GM19025 (cell line): Measurements from ENCODE around the gene ABCA8.
"Not testable (repeated sequence)": the region's sequence is repeated elsewhere in the genome, so short reads cannot be mapped to it uniquely, and the experiment has no call there.

Source experiments
- ATAC-seq: cut with Tn5 transposase; IDR thresholded peaks from one replicate; pipeline ENCODE4 v1.9.1; 2021; ENCODE audit warnings: mild to moderate bottlenecking, low read depth, moderate library complexity; ENCODE audit not compliant: unreplicated experiment

ABCA8 gene

DNA sequence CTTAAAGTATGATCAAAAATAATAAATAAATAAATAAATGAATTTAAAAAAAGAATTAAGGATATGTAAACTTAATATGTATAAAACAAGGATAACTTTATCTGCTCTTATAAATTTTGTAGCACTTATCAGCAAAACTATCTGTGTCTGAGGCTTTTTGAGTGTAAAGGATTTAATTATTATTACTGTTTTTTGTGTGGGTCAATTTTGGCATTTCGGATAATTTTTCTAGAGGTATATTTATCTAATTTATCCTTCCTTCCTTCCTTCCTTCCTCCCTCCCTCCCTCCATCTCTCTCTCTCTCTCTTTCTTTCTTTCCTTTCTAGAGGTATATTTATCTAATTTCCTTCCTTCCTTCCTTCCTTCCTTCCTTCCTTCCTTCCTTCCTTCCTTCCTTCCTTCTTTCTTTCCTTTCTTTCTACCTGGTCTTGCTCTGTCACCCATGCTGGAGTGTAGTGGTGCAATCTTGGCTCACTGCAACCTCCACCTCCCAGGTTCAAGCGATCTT, 120.8 kb downstream of the ABCA8 start:
- no peak for ATAC-seq

GRCh38 chr17:68832109-68832802, 122.9 kb downstream of the ABCA8 start:
- no peak for ATAC-seq

- ATAC-seq: no peak
Measured at GRCh38 chr17:68831170-68831569, 124.0 kb downstream of the ABCA8 start.

- no peak for ATAC-seq
Measured at GRCh38 chr17:68830313-68830712, 124.9 kb downstream of the ABCA8 start.

DNA sequence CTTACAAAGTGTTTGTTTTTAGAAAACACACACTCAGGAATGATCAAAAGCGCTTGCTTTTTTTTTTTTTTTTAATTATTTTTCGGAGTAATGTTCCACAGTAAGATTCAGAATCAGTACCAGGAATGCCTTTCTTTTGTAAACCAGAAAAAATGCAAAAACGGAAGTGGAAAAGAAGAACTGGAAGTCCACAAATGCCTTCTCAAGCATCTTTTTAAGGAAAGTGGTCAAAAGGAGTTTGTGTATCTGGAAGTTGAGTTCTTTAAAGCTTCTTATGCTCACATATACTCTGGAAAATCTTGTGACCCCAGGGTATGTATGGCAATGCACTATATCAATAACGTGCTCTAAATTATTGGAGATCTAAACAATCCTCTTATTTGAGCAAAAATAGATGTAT, 126.0 kb downstream of the ABCA8 start:
- ATAC-seq: no peak

DNA sequence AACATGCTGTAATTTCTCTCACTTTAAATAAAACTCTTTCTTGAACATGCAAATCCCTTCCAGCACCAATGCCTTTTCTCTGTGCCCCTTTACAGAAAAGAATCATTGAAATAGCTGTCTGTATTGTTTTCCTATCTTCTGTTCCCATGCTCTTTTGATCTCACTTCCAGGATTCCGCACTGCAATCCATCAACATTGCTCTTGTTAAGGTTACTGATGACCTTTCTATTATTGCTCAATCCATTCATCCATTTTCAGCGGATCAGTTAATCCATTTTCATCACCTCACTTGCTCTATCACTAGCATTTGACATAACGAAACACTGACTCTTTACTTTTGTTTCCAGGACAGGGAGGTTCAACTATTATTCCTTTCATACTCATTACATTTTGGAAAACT, 130.5 kb downstream of the ABCA8 start:
- no peak for ATAC-seq

DNA sequence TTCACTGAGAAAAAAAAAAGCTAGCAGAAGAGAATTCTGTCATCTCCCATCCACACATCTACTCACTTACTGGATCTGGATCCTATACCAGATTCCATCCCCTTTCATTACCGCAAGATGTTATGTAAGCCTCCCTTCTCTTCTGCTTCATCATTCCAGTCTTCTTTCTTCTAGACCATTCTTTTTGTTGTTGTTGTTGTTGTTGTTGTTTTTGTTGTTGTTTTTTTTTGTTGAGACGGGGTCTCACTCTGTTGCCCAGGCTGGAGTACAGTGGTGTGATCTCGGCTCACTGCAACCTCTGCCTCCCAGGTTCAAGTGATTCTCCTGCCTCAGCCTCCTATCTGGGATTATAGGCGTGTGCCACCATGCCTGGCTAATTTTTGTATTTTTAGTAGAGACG, 131.0 kb downstream of the ABCA8 start:
- ATAC-seq: not testable (repeated sequence)

DNA sequence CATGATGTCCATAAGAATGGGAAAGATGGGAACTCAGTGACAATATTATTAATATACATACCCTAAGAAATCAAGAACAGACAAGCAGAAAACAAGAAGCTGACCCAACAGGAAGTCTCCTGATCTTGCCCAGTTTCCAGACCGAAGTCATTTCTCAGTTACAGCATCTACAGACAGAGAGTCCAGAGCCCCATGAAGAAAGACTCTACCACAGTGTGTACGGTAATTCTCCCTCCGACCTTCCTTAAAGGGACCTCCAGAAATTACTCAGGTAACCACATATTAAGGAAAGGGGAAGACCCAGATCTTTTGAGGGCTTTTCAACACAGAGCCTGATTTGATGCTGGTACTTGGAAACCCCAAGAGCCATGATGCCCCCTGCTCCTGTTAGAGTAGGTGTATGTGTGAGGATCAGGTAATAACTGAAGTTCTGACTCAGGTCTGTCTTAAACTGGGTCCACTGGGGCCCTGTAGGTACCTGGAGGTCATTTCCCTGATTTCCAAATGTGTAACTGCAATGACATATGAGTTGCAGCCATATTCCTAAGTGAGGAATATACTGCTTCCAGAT, 132.4 kb downstream of the ABCA8 start:
- ATAC-seq: no peak

DNA sequence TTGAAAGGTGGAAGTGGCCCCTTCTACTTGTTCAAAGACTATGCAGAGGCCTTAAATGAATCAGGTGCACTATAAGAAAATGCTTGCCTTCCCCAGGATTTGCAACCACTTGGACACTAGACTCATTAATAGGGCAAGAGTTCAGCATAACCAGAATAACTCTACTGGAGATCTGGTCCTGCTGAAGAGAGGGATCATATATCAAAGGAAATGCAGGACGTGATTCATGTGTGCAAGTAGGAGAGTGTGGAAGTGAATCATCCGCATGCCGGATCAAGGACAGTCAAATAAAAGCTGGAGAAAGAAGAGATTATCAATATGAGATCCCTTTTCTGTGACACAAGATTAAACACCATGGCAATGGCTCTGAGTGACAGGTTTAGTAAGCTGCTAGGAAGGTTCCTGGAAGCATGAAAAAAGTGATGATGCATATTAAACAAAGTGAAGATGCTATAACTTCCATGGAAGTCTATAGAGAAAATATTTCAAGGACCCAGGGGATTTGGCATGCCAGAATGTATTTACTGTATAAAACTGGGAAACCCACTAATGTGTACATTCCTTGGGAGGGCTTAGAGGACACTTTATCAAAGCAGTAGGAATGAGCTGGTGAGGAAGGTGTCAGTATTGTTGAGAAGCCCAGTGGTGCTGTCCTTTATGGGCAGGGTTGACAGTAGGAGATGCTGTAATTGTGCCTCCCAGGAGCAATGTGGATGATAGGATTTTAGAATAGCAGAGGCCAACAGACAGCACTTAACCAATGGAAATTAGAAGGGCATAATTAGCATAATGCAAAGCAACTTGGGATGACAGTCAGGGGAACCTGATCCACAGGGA, 133.1 kb downstream of the ABCA8 start:
- no peak for ATAC-seq

DNA sequence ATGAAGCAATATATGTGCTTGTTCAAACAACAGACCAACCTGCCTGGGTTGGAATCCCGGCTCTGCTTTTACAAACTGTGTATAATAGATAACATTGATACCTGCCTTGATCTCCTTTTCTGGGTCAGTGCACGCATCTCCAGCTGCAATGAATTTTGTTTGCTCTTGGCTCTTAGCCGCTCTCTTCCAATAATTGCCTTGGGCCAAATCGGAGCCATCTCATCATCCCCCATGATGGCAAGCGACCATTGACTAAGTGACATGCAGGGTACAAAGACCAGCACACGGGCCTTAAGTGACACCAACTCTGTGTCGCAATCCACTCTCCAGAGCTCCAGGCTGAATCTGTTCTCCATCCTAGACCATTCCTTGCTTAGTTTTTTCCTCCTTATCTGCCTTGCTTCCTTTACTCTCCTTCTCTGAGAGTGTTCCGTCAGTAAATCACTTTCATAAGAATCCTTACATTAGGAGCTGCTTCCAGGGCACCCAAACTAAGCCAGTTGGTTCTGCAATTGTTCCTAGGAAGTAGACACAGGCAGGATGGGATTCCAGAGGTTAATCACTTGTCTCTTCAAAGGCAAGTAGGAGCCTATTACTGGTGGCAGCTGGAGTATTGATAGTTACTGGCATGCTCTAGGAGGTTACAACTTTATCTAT, 134.2 kb downstream of the ABCA8 start:
- ATAC-seq: no peak

DNA sequence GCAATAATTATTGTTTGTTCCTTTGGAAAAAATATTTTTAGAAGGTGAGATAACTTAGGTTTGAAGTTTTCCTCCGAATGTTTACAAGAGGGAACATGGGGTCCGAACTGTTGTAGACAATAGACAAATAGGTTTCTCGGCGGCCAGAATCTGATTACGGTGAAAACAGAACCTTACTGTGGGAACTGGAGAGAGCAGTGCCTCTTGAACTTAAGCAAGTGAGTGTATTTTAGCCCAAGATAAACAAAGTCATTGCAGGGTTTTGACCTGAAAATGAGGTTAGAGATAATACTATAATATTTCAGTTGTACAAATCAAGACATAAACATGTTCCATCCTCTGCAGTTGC, 134.7 kb downstream of the ABCA8 start:
- no peak for ATAC-seq

GRCh38 chr17:68819465-68819864, 135.7 kb downstream of the ABCA8 start:
- no peak for ATAC-seq
